ENCODE measurements around the gene POU3F2.

GRCh38 chr6:98842342-98843180 lies 8.2 kb downstream of the POU3F2 start:
- TF ChIP-seq CTCF (IDR thresholded peaks at IDR 0.05) (no peak), MAX (IDR thresholded peaks at IDR 0.05) (no peak), MYC (IDR thresholded peaks at IDR 0.05; ENCODE audit: borderline replicate concordance, low read length) (no peak), POLR2A (IDR thresholded peaks at IDR 0.05; ENCODE audit: low read length) (no peak), EP300 (IDR thresholded peaks at IDR 0.05) (no peak), RFX5 (IDR thresholded peaks at IDR 0.05) (no peak), CEBPB (IDR thresholded peaks at IDR 0.05) (no peak), RAD21 (conservative IDR thresholded peaks at IDR 0.05 in 1 of 2, IDR thresholded peaks at IDR 0.05 in 1 of 2) (no peak), BHLHE40 (IDR thresholded peaks at IDR 0.05; ENCODE audit: low read depth, low read length) (no peak), HOXA7 (CRISPR knock-in tag; IDR thresholded peaks at IDR 0.05) (no peak), HDAC2 (IDR thresholded peaks at IDR 0.05) (no peak)
- TF ChIP-seq, protein P1, sequence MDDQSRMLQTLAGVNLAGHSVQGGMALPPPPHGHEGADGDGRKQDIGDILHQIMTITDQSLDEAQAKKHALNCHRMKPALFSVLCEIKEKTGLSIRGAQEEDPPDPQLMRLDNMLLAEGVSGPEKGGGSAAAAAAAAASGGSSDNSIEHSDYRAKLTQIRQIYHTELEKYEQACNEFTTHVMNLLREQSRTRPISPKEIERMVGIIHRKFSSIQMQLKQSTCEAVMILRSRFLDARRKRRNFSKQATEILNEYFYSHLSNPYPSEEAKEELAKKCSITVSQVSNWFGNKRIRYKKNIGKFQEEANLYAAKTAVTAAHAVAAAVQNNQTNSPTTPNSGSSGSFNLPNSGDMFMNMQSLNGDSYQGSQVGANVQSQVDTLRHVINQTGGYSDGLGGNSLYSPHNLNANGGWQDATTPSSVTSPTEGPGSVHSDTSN (IDR thresholded peaks at IDR 0.05): no peak
